ENCODE measurements around the gene SERPINA1. TPM values are rescaled to one million over a fixed set of nuclear protein-coding genes. Genes with fewer than 3 reads are reported as not detected.

The SERPINA1 gene
- total and polyA plus RNA-seq, 2 of the 13 experiments (the other 11 are each of a cell fraction or from before 2014, with no cell fraction given): 3,266 to 11,015 TPM

- TF ChIP-seq, protein P1, sequence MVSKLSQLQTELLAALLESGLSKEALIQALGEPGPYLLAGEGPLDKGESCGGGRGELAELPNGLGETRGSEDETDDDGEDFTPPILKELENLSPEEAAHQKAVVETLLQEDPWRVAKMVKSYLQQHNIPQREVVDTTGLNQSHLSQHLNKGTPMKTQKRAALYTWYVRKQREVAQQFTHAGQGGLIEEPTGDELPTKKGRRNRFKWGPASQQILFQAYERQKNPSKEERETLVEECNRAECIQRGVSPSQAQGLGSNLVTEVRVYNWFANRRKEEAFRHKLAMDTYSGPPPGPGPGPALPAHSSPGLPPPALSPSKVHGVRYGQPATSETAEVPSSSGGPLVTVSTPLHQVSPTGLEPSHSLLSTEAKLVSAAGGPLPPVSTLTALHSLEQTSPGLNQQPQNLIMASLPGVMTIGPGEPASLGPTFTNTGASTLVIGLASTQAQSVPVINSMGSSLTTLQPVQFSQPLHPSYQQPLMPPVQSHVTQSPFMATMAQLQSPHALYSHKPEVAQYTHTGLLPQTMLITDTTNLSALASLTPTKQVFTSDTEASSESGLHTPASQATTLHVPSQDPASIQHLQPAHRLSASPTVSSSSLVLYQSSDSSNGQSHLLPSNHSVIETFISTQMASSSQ (IDR thresholded peaks at IDR 0.05; ENCODE audit: low read depth): no peak
- TF ChIP-seq, protein P1 (CRISPR knock-in tag; IDR thresholded peaks at IDR 0.05; ENCODE audit: borderline replicate concordance): peak; percentile 60; the same call in 1 of the 2 replicates
- TF ChIP-seq, protein P2, sequence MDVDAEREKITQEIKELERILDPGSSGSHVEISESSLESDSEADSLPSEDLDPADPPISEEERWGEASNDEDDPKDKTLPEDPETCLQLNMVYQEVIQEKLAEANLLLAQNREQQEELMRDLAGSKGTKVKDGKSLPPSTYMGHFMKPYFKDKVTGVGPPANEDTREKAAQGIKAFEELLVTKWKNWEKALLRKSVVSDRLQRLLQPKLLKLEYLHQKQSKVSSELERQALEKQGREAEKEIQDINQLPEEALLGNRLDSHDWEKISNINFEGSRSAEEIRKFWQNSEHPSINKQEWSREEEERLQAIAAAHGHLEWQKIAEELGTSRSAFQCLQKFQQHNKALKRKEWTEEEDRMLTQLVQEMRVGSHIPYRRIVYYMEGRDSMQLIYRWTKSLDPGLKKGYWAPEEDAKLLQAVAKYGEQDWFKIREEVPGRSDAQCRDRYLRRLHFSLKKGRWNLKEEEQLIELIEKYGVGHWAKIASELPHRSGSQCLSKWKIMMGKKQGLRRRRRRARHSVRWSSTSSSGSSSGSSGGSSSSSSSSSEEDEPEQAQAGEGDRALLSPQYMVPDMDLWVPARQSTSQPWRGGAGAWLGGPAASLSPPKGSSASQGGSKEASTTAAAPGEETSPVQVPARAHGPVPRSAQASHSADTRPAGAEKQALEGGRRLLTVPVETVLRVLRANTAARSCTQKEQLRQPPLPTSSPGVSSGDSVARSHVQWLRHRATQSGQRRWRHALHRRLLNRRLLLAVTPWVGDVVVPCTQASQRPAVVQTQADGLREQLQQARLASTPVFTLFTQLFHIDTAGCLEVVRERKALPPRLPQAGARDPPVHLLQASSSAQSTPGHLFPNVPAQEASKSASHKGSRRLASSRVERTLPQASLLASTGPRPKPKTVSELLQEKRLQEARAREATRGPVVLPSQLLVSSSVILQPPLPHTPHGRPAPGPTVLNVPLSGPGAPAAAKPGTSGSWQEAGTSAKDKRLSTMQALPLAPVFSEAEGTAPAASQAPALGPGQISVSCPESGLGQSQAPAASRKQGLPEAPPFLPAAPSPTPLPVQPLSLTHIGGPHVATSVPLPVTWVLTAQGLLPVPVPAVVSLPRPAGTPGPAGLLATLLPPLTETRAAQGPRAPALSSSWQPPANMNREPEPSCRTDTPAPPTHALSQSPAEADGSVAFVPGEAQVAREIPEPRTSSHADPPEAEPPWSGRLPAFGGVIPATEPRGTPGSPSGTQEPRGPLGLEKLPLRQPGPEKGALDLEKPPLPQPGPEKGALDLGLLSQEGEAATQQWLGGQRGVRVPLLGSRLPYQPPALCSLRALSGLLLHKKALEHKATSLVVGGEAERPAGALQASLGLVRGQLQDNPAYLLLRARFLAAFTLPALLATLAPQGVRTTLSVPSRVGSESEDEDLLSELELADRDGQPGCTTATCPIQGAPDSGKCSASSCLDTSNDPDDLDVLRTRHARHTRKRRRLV (CRISPR knock-in tag; IDR thresholded peaks at IDR 0.05): no peak
- TF ChIP-seq ZNF224 (CRISPR knock-in tag; IDR thresholded peaks at IDR 0.05) (no peak), ZNF639 (CRISPR knock-in tag; conservative IDR thresholded peaks at IDR 0.05) (no peak), MAFF (IDR thresholded peaks at IDR 0.05; ENCODE audit: low read depth, low read length) (no peak), MLLT10 (CRISPR knock-in tag; IDR thresholded peaks at IDR 0.05) (no peak), ZNF234 (CRISPR knock-in tag; conservative IDR thresholded peaks at IDR 0.05) (no peak), JUNB (CRISPR knock-in tag; IDR thresholded peaks at IDR 0.05; ENCODE audit: borderline replicate concordance) (no peak), MATR3 (CRISPR knock-in tag; IDR thresholded peaks at IDR 0.05) (no peak), ZNF362 (CRISPR knock-in tag; IDR thresholded peaks at IDR 0.05; ENCODE audit: borderline replicate concordance) (no peak), ZNF143 (CRISPR knock-in tag; IDR thresholded peaks at IDR 0.05) (no peak)
- TF ChIP-seq, protein P3, sequence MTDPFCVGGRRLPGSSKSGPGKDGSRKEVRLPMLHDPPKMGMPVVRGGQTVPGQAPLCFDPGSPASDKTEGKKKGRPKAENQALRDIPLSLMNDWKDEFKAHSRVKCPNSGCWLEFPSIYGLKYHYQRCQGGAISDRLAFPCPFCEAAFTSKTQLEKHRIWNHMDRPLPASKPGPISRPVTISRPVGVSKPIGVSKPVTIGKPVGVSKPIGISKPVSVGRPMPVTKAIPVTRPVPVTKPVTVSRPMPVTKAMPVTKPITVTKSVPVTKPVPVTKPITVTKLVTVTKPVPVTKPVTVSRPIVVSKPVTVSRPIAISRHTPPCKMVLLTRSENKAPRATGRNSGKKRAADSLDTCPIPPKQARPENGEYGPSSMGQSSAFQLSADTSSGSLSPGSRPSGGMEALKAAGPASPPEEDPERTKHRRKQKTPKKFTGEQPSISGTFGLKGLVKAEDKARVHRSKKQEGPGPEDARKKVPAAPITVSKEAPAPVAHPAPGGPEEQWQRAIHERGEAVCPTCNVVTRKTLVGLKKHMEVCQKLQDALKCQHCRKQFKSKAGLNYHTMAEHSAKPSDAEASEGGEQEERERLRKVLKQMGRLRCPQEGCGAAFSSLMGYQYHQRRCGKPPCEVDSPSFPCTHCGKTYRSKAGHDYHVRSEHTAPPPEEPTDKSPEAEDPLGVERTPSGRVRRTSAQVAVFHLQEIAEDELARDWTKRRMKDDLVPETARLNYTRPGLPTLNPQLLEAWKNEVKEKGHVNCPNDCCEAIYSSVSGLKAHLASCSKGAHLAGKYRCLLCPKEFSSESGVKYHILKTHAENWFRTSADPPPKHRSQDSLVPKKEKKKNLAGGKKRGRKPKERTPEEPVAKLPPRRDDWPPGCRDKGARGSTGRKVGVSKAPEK (CRISPR knock-in tag; IDR thresholded peaks at IDR 0.05; ENCODE audit: borderline replicate concordance): no peak
These were observed 12.0 kb upstream of the SERPINA1 start (continued) for GRCh38 chr14:94400422-94400841.
